ENCODE data around the gene ASAP2. TPM values are rescaled to one million over a fixed set of nuclear protein-coding genes. Genes with fewer than 3 reads are reported as not detected.

Gene ASAP2
- total RNA-seq, 1 experiment from 2014 or later, result 12.6 TPM

GRCh38 chr2:9335322-9335832 lies 128.8 kb downstream of the ASAP2 start:
- Histone ChIP-seq H3K79me1 (ENCODE audit: insufficient read depth, low read depth, low read length, poor library complexity, severe bottlenecking) (no peaks in the 10 kb centered on the region), H3K27ac (ENCODE audit: insufficient read length, low read depth, low read length) (no peak overlapping the region), H3K4ac (ENCODE audit: low read depth, low read length) (no peak overlapping the region), H3K56ac (ENCODE audit: insufficient read length, low read depth, low read length) (no peak overlapping the region), H3K14ac (ENCODE audit: insufficient read depth, low read length) (no peak overlapping the region; the same call in 1 of the 2 replicates), H2AFZ (ENCODE audit: low read length) (no peak overlapping the region), H2BK20ac (ENCODE audit: low read depth, low read length, poor library complexity, severe bottlenecking) (no peak overlapping the region), H3K23me2 (ENCODE audit: insufficient read length, low read depth, low read length, poor library complexity, severe bottlenecking) (no peaks in the 10 kb centered on the region), H3K4me1 (ENCODE audit: insufficient read depth, low read length) (no peaks in the 10 kb centered on the region), H3K23ac (ENCODE audit: insufficient read length, low read depth, low read length) (no peak overlapping the region), H3K27me3 (ENCODE audit: insufficient read depth, low read length) (no peaks in the 10 kb centered on the region), H4K91ac (ENCODE audit: insufficient read length, low read depth, low read length) (no peak overlapping the region), H2BK5ac (ENCODE audit: insufficient read length, low read length) (no peak overlapping the region), H3K9ac (ENCODE audit: extremely low read depth, insufficient read length, low read length) (no peak overlapping the region), H2BK120ac (ENCODE audit: low read depth, low read length, poor library complexity, severe bottlenecking) (no peak overlapping the region), H4K5ac (ENCODE audit: insufficient read length, low read depth, low read length) (no peak overlapping the region), H3K18ac (ENCODE audit: insufficient read length, low read depth, low read length) (no peak overlapping the region), H3K4me2 (ENCODE audit: insufficient read depth, insufficient read length, low read length) (no peak overlapping the region), H2AK5ac (ENCODE audit: insufficient read length, low read length) (no peak overlapping the region), H2BK15ac (ENCODE audit: low read depth, low read length) (no peak overlapping the region), H3K9me3 (ENCODE audit: control insufficient read depth, low read depth, low read length) (no peaks in the 10 kb centered on the region), H2BK12ac (ENCODE audit: insufficient read length, low read depth, low read length) (no peak overlapping the region), H3K79me2 (ENCODE audit: insufficient read depth, low read length) (no peaks in the 10 kb centered on the region), H3T11ph (ENCODE audit: low read length) (no peak overlapping the region), H4K8ac (replicated peaks; ENCODE audit: insufficient read length, low read depth, low read length) (no peak overlapping the region), H4K20me1 (ENCODE audit: control insufficient read depth, insufficient read depth, insufficient read length) (no peaks in the 10 kb centered on the region)
- Mint-ChIP-seq H3K36me3 (ENCODE audit: insufficient read depth in 1 of 3, low read depth in 3 of 3) (peaks cover 0 to 11% (median 3%) of the 10 kb centered on the region in 3 experiments; a peak in 6 of 7 replicates), H3K4me3 (no peak overlapping the region), H3K27me3 (ENCODE audit: low read depth) (no peaks in the 10 kb centered on the region), H3K27ac (no peak overlapping the region), H3K9me3 (no peaks in the 10 kb centered on the region), H3K4me1 (0 out of 4 replicates have a peak, but pooled peaks cover 0 to 4% of the 10 kb centered on the region in 2 experiments)
- TF ChIP-seq CTCF (conservative IDR thresholded peaks at IDR 0.05), result no peak
- no CpG with 5 or more reads among the region's 6 CpGs for WGBS (ENCODE audit: extremely low coverage, insufficient read length, low lambda C conversion rate)
- DNase-seq, result no peak

Measured in H9 (cell line).